ENCODE results near the gene RANBP1.

Gene RANBP1

DNA sequence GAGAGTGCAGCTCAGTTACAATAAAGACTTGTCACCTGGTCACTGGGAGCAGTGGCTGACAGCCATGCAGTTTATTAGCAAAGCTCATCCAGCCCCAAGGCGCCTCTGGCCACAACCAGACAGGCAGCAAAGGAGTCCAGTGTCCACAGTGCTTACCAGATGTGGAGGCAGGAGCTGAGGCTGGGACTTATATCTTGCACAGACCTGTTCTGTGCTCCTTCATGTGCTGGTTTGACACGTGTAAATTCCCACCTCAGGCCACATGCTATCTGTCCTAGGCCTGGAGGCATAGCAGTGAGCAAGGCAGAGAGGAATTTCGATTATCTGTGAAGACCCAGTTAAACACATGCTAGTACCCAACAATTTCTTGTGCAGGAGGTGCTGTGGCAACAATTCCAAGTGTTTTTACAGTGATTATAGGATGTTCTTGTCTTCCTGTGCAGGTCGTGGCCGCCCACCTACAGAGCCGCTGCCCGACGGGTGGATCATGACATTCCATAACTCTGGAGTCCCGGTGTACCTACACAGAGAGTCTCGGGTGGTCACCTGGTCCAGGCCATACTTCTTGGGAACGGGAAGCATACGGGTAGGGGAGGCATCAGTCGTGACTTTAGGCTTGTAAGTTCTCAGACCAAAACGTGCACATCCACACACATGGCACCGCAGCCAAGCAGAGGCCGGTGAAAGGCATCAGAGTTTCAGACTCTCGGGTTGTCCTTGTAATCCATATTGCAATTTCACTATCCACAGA is 26.5 kb upstream of the RANBP1 start:
- no peak for DNase-seq

- no peak for DNase-seq
These were observed 25.8 kb upstream of the RANBP1 start for GRCh38 chr22:20089977-20090729.

GRCh38 chr22:20090730-20091240 is 25.1 kb upstream of the RANBP1 start:
- DNase-seq: no peak

DNA sequence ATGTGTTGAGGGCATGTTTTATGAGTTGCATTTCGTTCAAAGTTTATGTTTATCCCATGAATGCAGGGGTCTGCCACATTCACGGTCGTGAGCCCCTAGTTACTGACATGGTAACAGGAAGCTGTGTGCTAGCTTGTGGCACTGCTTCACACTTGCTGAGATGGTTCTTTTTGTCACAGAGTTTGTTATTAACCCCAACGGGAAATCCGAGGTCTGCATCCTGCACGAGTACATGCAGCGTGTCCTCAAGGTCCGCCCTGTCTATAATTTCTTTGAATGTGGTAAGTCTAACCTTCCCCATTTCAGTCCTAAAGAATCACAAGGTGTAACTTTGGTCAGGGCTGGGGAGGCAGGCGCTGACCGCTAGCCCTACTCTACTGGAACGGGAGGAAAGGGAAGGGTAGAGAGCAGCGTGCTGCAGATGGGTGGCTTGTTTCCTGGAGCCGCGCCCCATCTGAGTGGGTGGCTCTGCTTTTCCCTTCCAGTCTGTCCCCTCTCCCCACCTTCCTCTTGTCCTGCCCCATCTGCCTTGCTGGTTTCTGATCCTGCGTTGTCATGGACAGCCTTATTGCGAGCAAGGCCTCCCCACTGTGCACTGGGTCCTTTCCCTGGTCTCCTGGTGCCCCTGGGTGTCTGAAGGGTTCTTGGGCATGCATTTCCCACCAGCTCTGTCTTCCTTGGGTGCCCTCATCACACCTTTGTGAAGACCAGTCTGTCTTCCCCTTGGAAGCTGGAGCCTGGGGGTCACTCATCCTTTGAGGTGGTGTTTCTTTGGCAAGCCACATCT is 24.0 kb upstream of the RANBP1 start:
- DNase-seq: no peak

DNA sequence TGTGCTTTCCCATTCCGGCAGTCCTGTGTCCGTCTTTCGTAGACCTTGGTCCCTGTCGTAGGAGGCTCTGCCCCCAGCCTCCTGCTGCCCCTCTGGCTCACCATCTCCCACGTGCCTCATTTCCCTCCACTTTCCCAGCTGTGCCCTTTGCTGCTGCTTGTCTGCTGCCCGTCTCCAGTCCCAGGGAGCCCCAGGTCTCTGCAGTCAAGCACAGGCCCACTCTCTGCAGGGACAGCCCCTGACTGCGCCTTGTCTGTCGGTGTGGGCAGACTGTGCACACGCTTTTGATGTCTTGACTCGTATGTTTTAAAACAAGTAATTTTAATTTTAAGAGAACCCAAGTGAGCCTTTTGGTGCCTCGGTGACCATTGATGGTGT is 23.4 kb upstream of the RANBP1 start:
- no peak for DNase-seq

DNA sequence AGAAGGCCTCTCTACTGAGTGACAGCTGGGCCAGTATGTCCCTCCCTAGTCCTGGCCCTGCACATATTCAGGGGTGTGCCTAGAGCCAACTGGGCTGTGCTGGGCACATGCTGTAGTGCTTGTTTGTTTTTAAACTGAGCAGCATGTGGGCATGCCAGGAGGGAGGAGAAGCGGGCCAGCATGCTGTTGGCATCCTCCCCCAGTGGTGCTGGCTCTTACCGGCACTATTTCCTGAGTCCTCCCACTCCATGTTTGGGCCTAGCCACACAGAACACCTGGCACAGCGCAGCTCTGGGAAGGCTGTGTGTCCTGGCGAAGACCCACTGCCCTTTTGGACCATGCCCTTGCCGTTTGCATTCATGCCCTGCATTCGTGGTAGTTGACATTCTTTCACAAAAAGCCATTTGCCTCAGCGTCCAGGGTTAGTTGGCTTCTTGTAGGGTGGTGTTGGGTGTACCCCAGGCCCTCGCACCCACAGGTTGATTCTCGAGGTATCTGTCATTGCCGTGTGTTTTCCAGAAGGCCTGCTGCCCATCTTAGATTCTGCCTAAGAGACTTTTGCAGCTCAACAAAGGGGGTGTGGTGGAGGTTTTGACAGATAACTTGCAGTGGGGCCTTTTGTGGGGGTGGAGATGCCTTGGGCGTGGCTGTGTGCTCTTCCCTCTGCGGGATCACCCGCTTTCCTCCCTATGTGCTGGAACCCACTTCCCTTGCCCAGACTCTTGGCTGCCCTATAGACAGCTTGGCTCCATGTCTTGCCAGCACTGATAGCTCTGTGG is 22.3 kb upstream of the RANBP1 start:
- no peak for DNase-seq

DNA sequence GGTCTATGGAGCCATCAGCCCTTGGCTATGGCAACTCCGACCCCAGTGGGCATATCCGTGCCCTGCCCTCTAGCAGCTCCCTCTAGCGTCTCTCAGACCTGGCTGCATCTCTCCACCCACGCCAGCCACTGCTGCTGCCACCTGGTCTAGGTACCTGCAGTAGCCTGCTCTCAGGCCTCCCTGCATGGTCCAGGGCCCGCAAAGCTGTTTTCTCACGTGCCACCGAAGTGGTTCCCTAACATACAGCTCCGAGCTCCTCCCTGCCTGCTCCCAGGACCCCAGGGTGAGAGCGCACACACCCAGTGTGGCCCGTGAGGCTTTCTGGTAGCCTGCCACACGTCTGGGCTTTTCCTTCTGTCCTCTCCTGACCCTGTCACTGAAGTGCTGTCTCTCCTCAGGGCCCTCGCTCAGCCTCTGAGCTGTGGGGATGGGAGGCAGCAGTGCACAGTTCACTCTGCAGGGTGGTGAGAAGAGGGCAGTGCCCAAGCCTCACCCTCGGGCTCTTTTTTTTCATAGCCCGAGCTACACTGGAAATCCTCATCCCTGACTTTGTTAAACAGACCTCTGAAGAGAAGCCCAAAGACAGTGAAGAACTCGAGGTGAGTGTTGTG is 21.6 kb upstream of the RANBP1 start:
- no peak for DNase-seq

DNA sequence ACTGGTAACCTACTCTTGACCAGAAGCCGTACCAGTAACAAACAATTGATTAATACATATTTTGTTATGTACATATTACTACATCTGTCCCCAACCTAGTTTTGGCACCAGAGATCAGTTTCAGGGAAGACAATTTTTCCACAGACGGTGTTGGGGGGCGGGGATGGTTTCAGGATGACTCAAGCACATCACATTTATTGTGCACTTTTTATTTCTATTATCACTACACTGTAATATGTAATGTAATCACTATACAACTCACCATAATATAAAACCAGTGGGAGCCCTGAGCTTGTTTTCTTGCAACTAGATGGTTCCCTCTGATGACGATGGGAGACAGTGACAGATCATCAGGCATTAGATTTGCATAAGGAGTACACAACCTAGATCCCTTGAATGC is 20.4 kb upstream of the RANBP1 start:
- no peak for DNase-seq

- no peak for DNase-seq
These were observed 19.1 kb upstream of the RANBP1 start for GRCh38 chr22:20096574-20097420.

- no peak for DNase-seq
These were observed 16.7 kb upstream of the RANBP1 start for GRCh38 chr22:20099099-20099711.

DNA sequence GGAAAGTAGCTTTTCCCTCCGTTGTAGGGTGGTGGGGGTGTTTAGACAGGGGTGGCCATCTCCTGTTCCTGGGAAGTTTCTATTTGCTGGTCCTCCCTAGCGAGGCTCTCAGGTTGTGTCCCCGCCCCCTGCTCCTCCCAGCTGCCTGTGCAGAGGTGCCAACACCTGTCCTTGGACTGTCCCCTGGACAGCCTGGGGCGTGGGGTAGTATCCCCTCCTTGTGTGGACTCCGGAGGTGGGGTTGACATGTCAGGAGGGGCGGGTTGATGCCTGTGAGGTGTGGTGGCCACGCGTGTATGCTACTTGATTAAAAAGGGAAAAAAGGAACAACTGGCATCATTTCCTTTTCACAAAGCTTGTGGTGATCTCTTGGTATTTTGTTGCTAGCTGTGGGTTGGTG is 14.3 kb upstream of the RANBP1 start:
- no peak for DNase-seq

DNA sequence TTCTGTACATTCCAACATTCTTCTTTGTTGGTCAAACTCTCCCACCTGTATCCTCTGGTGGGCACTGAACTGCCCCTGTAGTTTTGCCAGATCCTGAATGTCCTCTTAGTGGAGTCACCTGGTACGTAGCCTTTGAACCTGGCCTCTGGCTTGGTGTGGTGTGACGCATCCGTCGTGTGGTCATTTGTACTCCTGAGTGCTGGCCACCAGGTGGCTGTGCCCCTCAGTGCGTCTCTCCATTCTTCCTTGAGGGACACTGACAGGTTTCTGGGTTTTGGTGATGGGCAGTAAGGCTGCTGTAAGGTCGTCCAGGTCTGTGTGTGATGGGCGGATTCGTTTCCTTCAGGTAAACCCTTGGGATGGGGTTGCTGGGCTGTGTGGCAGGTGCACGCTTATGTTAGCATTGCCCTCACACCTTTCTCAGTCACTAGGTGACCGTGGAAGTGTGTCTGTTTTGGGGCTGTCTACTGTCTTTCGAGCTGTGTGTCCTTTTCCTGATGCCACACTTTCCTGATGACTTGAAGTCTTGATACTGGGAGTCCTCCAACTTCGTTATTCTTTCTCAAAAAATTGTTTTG is 13.6 kb upstream of the RANBP1 start:
- no peak for DNase-seq

DNA sequence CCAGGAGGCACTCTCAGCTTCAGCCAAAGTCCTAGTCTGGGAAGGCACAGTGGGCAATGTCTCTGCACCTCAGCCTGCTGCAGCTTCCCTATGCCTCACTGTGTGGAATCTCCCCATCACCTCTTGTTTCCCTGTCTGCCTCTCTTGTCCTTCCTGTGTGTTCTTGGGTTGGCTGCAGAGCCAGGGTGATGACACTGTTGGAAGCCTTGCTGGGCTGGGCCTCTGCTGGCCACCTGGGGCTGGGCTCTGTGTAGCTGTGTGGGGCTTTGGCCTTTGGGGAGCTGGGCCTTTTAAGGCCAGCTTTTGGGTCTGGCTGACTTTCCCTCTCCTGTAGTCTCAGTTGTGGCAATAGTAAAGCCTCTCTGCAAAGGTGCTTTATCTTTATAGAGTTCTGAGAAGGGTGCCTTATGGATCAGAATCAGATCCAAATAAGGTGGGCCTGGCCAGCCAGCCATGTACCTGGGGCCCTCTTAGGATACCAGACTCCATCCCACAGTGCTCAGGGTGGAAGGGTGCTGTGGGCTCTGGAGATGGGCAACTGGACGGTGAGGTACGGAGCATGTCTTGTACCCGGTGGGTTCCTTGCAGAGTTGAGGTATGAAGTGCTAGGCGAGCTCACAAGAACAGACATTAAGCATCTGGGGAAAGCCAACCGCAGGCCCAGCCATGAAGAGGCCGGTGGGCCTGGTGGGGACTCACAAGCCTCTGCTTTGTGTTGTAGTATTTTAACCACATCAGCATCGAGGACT is 10.3 kb upstream of the RANBP1 start:
- DNase-seq: no peak

- DNase-seq: no peak
These were observed 9.6 kb upstream of the RANBP1 start for GRCh38 chr22:20106205-20106848.

GRCh38 chr22:20106849-20107237 is 9.1 kb upstream of the RANBP1 start:
- DNase-seq: no peak

- no peak for DNase-seq
These were observed 8.4 kb upstream of the RANBP1 start for GRCh38 chr22:20107471-20107901.

GRCh38 chr22:20107951-20108756 is 7.8 kb upstream of the RANBP1 start:
- no peak for DNase-seq

- no peak for DNase-seq
These were observed 7.1 kb upstream of the RANBP1 start for GRCh38 chr22:20108757-20109230.

Measured in NK-92 treated with Interleukin-12 subunit alpha and Interleukin-12 subunit beta, amount 100 ng/mL, for 24 hours (cell line).